C4-2B (cell line): ENCODE results near the gene CPXM1.

Experiments used
- H3K27ac ChIP-seq: fragments of 450-650 bp; 2 replicates; pipeline ENCODE4 v1.5.1; 2017
- CTCF ChIP-seq: fragments of 450-650 bp; conservative IDR thresholded peaks from 2 replicates; pipeline ENCODE4 v1.5.1; 2017; ENCODE audit warnings: mild to moderate bottlenecking
- ZFX ChIP-seq: fragments of 450-650 bp; IDR thresholded peaks from 2 replicates; pipeline ENCODE4 v1.6.1; 2017

Gene CPXM1

GRCh38 chr20:2820896-2821869 lies 20.8 kb upstream of the CPXM1 start:
- no peak overlapping the region for H3K27ac ChIP-seq
- TF ChIP-seq ZFX (no peak), CTCF (no peak)

GRCh38 chr20:2820084-2820895 lies 19.9 kb upstream of the CPXM1 start:
- no peak overlapping the region for H3K27ac ChIP-seq
- TF ChIP-seq CTCF (no peak), ZFX (no peak)

DNA sequence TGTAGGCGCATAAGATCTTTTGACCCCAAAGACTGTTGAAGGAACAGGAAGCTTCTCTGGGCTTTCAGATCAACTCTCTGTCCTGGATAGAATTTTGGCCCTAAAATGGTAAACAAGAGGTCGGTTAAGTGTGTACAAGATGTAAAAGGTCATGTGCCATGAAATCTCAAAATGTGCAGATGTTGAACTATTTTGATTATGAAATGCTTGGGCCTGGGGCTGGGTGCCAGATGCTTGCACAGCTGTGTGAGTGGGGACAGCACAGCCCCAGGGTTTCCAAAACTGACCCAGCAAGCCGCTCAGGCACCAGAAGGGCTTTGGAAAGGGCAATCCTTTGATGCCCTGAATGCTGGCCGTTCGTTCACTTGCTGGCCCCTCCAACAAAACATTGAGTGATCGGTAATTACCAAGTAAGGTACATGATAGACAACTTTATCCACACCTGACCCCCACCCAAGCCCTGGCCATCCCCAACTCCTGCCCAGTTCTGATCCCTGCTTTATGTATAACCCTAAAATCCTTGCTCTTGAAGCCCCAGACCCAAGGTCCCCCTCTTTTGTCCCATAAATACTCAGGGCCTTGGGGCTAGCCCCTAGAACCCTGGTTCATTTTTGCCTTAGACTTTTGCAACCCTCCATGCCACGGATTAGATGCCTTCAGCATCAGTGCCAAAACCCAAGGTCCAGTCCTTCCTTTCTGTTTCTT lies 17.6 kb upstream of the CPXM1 start:
- no peak for TF ChIP-seq ZFX
- TF ChIP-seq CTCF: no peak
- no peak overlapping the region for H3K27ac ChIP-seq

GRCh38 chr20:2817341-2817726 lies 16.9 kb upstream of the CPXM1 start:
- H3K27ac ChIP-seq: no peak overlapping the region
- TF ChIP-seq ZFX (no peak), CTCF (no peak)

DNA sequence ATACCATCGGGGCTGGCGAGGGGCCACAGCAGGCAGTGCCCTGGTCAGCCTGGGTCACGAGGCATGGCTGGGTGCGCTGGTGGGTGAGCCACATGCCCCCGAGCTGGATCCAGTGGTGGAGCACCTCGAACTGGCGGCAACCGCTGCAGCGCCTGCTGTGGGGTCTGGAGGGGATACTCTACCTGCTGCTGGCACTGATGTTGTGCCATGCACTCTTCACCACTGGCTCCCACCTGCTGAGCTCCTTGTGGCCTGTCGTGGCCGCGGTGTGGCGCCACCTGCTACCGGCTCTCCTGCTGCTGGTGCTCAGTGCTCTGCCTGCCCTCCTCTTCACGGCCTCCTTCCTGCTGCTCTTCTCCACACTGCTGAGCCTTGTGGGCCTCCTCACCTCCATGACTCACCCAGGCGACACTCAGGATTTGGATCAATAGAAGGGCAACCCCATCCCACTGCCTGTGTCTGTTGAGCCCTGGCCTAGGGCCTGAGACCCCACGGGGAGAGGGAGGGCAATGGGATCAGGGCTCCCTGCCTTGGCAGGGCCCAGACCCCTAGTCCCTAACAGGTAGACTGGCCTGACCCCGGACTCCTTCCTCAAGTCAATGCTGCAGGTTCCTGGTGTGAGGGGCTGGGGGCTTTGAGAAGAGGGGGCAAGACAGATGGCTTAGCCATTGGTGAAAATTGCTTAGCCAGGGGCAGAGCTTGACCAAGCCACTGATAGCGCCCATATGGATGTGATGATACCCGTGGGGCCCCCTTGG lies 16.3 kb upstream of the CPXM1 start:
- no peak overlapping the region for H3K27ac ChIP-seq
- TF ChIP-seq ZFX (no peak), CTCF (no peak)

GRCh38 chr20:2816030-2816582 lies 15.7 kb upstream of the CPXM1 start, which contains the start of gene TMEM239:
TSS of gene TMEM239 (plus strand) at chr20:2816364. CDS start at chr20:2816555, 191 bp downstream.
- H3K27ac ChIP-seq: no peak within 1 kb of the TSS
- no peak for TF ChIP-seq CTCF
- TF ChIP-seq ZFX: no peak
